ENCODE data around the gene ZNF101.
A peak's percentile ranks its signal among the peaks of the same experiment; 100 is the strongest.

ZNF101 gene

GRCh38 chr19:19668230-19669012 is at the start of gene ZNF101:
Gene ZNF101 (plus strand): TSS chr19:19668839. CDS start chr19:19668964, 125 bp downstream.
- DNase-seq, result peak; percentile 97

GRCh38 chr19:19619181-19619848 is 49.3 kb upstream of the ZNF101 start:
- DNase-seq, result peak; percentile 51

GRCh38 chr19:19619849-19620210 is 48.8 kb upstream of the ZNF101 start:
- no peak for DNase-seq

- DNase-seq, result no peak
Measured at GRCh38 chr19:19623383-19623782, 45.3 kb upstream of the ZNF101 start.

- no peak for DNase-seq
Measured at GRCh38 chr19:19624032-19624570, 44.5 kb upstream of the ZNF101 start.

- no peak for DNase-seq
Measured at GRCh38 chr19:19626516-19627472, 41.8 kb upstream of the ZNF101 start.

GRCh38 chr19:19627621-19628500 is 40.8 kb upstream of the ZNF101 start, which contains the start of gene LPAR2:
Gene LPAR2 (minus strand): TSS chr19:19628220. CDS start chr19:19627275, 945 bp downstream.
- peak; percentile 82 for DNase-seq

- DNase-seq, result peak; percentile 94
Measured at GRCh38 chr19:19628501-19629134, 40.0 kb upstream of the ZNF101 start.

- DNase-seq, result no peak
Measured at GRCh38 chr19:19630062-19630414, 38.6 kb upstream of the ZNF101 start.

GRCh38 chr19:19630426-19630825 is 38.2 kb upstream of the ZNF101 start:
- no peak for DNase-seq

- DNase-seq, result no peak
Measured at GRCh38 chr19:19631346-19631745, 37.3 kb upstream of the ZNF101 start.

- no peak for DNase-seq
Measured at GRCh38 chr19:19632661-19633060, 36.0 kb upstream of the ZNF101 start.

- no peak for DNase-seq
Measured at GRCh38 chr19:19633711-19634515, 34.7 kb upstream of the ZNF101 start.

GRCh38 chr19:19634516-19635312 is 33.9 kb upstream of the ZNF101 start:
- DNase-seq, result no peak

GRCh38 chr19:19635313-19635702 is 33.3 kb upstream of the ZNF101 start:
- no peak for DNase-seq

- no peak for DNase-seq
Measured at GRCh38 chr19:19636573-19637185, 32.0 kb upstream of the ZNF101 start.

GRCh38 chr19:19637186-19637522 is 31.5 kb upstream of the ZNF101 start:
- DNase-seq, result no peak

- DNase-seq, result no peak
Measured at GRCh38 chr19:19637523-19638251, 31.0 kb upstream of the ZNF101 start.
